Suprapubic skin (tissue), 4 donors: ENCODE results near the gene CUEDC2. TPM values are rescaled to one million over a fixed set of nuclear protein-coding genes. Genes with fewer than 3 reads are reported as not detected.

Source experiments
- DNase-seq, 2 donors: peaks; one replicate each; pipeline ENCODE4 v3.0.0-alpha.2; 2019; ENCODE audit warnings: low spot score in 2 of 2
- H3K27ac ChIP-seq: fragments of 200-600 bp; sonication (generic); one replicate; pipeline ENCODE4 v1.5.1; 2019
- H3K27me3 ChIP-seq: fragments of 200-600 bp; sonication (generic); one replicate; pipeline ENCODE4 v1.5.1; 2019
- H3K36me3 ChIP-seq: fragments of 200-600 bp; sonication (generic); one replicate; pipeline ENCODE4 v1.5.1; 2019
- H3K4me1 ChIP-seq: fragments of 200-600 bp; sonication (generic); one replicate; pipeline ENCODE4 v1.5.1; 2019
- H3K4me3 ChIP-seq: fragments of 200-600 bp; sonication (generic); one replicate; pipeline ENCODE4 v1.5.1; 2019; ENCODE audit warnings: mild to moderate bottlenecking
- H3K9me3 ChIP-seq: fragments of 200-600 bp; sonication (generic); one replicate; pipeline ENCODE4 v1.5.1; 2019
- EP300 ChIP-seq: sonication (generic); formaldehyde crosslinking; IDR thresholded peaks from one replicate; pipeline ENCODE4 v1.6.1; 2017; ENCODE audit warnings: antibody characterized with exemption
- POLR2A ChIP-seq, 2 donors: fragments of 450-650 bp; IDR thresholded peaks; one replicate each; pipeline ENCODE4 v1.6.1; 2017; ENCODE audit warnings: antibody characterized with exemption in 2 of 2, mild to moderate bottlenecking in 2 of 2, moderate library complexity in 2 of 2
- POLR2AphosphoS5 ChIP-seq, 3 donors: sonication (generic); formaldehyde crosslinking; IDR thresholded peaks; one replicate each; pipeline ENCODE4 v1.6.1; 2017; ENCODE audit warnings: antibody characterized with exemption in 3 of 3
- WGBS: methylation state at CpG from one replicate; pipeline ENCODE4 v1.1.5; 2018; 5-methylcytosine and 5-hydroxymethylcytosine counted together
- total RNA-seq, 4 donors: library from RNA; depleted of rRNA; stranded (reverse); fragments of >200 nt; gene quantifications; one replicate each; pipeline ENCODE4 v1.1.0, GENCODE V29; 2016
- TF ChIP-seq, protein P1 (sequence below), 2 donors: fragments of 200-600 bp in 1 of 2; fragments of 450-650 bp in 1 of 2; sonication (generic) in 1 of 2; IDR thresholded peaks; one replicate each; pipeline ENCODE4 v1.5.1; 2016 to 2019; ENCODE audit warnings: antibody characterized with exemption in 2 of 2, mild to moderate bottlenecking in 1 of 2, moderate library complexity in 1 of 2

Gene CUEDC2
- total RNA-seq, 4 donors from 2014 or later = 25.0 to 61.2 (median 40.2) TPM

- Histone ChIP-seq H3K36me3 (peaks cover 6% of the 10 kb centered on the region), H3K4me3 (no peak overlapping the region), H3K27me3 (no peaks in the 10 kb centered on the region), H3K27ac (no peak overlapping the region), H3K9me3 (no peaks in the 10 kb centered on the region), H3K4me1 (peaks cover 15% of the 10 kb centered on the region)
- TF ChIP-seq POLR2A (IDR thresholded peaks at IDR 0.05) (no peak), POLR2AphosphoS5 (IDR thresholded peaks at IDR 0.05) (no peak), EP300 (no peak)
- TF ChIP-seq, protein P1, sequence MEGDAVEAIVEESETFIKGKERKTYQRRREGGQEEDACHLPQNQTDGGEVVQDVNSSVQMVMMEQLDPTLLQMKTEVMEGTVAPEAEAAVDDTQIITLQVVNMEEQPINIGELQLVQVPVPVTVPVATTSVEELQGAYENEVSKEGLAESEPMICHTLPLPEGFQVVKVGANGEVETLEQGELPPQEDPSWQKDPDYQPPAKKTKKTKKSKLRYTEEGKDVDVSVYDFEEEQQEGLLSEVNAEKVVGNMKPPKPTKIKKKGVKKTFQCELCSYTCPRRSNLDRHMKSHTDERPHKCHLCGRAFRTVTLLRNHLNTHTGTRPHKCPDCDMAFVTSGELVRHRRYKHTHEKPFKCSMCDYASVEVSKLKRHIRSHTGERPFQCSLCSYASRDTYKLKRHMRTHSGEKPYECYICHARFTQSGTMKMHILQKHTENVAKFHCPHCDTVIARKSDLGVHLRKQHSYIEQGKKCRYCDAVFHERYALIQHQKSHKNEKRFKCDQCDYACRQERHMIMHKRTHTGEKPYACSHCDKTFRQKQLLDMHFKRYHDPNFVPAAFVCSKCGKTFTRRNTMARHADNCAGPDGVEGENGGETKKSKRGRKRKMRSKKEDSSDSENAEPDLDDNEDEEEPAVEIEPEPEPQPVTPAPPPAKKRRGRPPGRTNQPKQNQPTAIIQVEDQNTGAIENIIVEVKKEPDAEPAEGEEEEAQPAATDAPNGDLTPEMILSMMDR (IDR thresholded peaks at IDR 0.05) = no peak
- DNase-seq = no peak
- 64% methylated on average over 6 of the region's 6 CpGs for WGBS
Measured at GRCh38 chr10:102467318-102467717, 34.9 kb upstream of the CUEDC2 start.

GRCh38 chr10:102465466-102465865 is 33.1 kb upstream of the CUEDC2 start:
- Histone ChIP-seq H3K27ac (no peak overlapping the region), H3K36me3 (no peaks in the 10 kb centered on the region), H3K27me3 (no peaks in the 10 kb centered on the region), H3K4me3 (no peak overlapping the region), H3K4me1 (peaks cover 32% of the 10 kb centered on the region), H3K9me3 (no peaks in the 10 kb centered on the region)
- WGBS = 58% methylated on average over 3 of the region's 3 CpGs
- no peak for DNase-seq
- TF ChIP-seq POLR2A (IDR thresholded peaks at IDR 0.05) (no peak), EP300 (no peak), POLR2AphosphoS5 (IDR thresholded peaks at IDR 0.05) (no peak)
- TF ChIP-seq, protein P1 (IDR thresholded peaks at IDR 0.05) = no peak

DNA sequence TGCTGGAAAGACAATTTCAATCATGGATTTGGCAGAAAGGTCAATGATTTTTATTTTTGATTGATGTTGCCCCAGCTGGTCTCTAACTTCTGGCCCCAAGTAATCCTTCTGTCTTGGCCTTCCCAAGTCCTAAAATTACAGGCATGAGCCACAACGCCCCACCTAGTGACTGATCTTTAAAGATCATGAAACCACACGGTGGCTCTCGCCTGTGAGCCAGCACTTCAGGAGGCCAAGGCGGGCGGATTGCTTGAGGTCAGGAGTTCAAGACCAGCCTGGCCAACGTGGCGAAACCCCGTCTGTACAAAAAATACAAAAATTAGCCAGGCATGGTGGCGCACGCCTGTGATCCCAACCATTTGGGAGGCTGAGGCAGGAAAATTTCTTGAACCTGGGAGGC is 31.6 kb upstream of the CUEDC2 start:
- Histone ChIP-seq H3K9me3 (no peaks in the 10 kb centered on the region), H3K27ac (no peak overlapping the region), H3K4me1 (peaks cover 32% of the 10 kb centered on the region), H3K27me3 (no peaks in the 10 kb centered on the region), H3K36me3 (no peaks in the 10 kb centered on the region), H3K4me3 (no peak overlapping the region)
- DNase-seq = no peak
- TF ChIP-seq POLR2A (IDR thresholded peaks at IDR 0.05) (no peak), POLR2AphosphoS5 (IDR thresholded peaks at IDR 0.05) (no peak)
- WGBS = 84% methylated on average over 10 of the region's 10 CpGs

- Histone ChIP-seq H3K27ac (no peak overlapping the region), H3K27me3 (no peaks in the 10 kb centered on the region), H3K36me3 (no peaks in the 10 kb centered on the region), H3K9me3 (no peaks in the 10 kb centered on the region), H3K4me1 (peaks cover 25% of the 10 kb centered on the region), H3K4me3 (peak overlapping the region; percentile 28)
- WGBS = 68% methylated on average over 6 of the region's 6 CpGs
- no peak for DNase-seq
- TF ChIP-seq POLR2A (IDR thresholded peaks at IDR 0.05) = no peak
- TF ChIP-seq, protein P1 (IDR thresholded peaks at IDR 0.05) = no peak
- no peak for TF ChIP-seq EP300
- TF ChIP-seq POLR2AphosphoS5 (IDR thresholded peaks at IDR 0.05) = no peak
Measured at GRCh38 chr10:102462512-102463054, 30.2 kb upstream of the CUEDC2 start.

- Histone ChIP-seq H3K4me3 (peak overlapping the region; percentile 62), H3K9me3 (no peaks in the 10 kb centered on the region), H3K36me3 (no peaks in the 10 kb centered on the region), H3K4me1 (peaks cover 25% of the 10 kb centered on the region), H3K27me3 (no peaks in the 10 kb centered on the region), H3K27ac (no peak overlapping the region)
- TF ChIP-seq POLR2A (IDR thresholded peaks at IDR 0.05) = no peak
- TF ChIP-seq, protein P1 (IDR thresholded peaks at IDR 0.05) = no peak
- no peak for TF ChIP-seq EP300
- peak in 1 of 3 donors; percentile 56 for TF ChIP-seq POLR2AphosphoS5 (IDR thresholded peaks at IDR 0.05)
- 4% methylated on average over 53 of the region's 54 CpGs for WGBS
- peak; percentile 89 for DNase-seq
Measured at GRCh38 chr10:102461187-102462054, 29.0 kb upstream of the CUEDC2 start.
